Endothelial cell of umbilical vein (primary cell): Measurements from ENCODE around the gene LRRC73. TPM values are rescaled to one million over a fixed set of nuclear protein-coding genes. Genes with fewer than 3 reads are reported as not detected.

Experiments used
- BruUV-seq: library from RNA; stranded (reverse); fragments of 400-500 nt; replicated peaks from 2 replicates; lab custom pipeline; 2021; lab: Mats Ljungman, UMichigan
- CTCF ChIA-PET: fragments of 300-600, 350-600 bp; sonication (Branson Sonifier 250); formaldehyde crosslinking; loops from one replicate; lab custom pipeline; 2021; ENCODE audit warnings: antibody characterized with exemption, inconsistent platforms; lab: Charles Lee
- POLR2A ChIA-PET: fragments of 300-600, 350-600 bp; sonication (Branson Sonifier 250); formaldehyde crosslinking; loops from one replicate; lab custom pipeline; 2021; ENCODE audit warnings: antibody characterized with exemption, inconsistent platforms; lab: Charles Lee
- DNase-seq: peaks from one replicate; pipeline ENCODE4 v3.0.0-alpha.2; 2011; ENCODE audit warnings: low read depth, low spot score
- FAIRE-seq: peaks from 2 replicates; lab custom pipeline; 2011; peaks lifted over from hg19 to GRCh38; lab: Jason Lieb, UNC
- H2AFZ ChIP-seq: 2 replicates; pipeline ENCODE4 v1.6.0; 2012; ENCODE audit warnings: low read depth, low read length, control low read depth, inconsistent platforms
- H3K27ac ChIP-seq: 2 replicates; pipeline ENCODE4 v1.5.1; 2011; ENCODE audit warnings: low read depth, mild to moderate bottlenecking, control low read depth, low read length, moderate library complexity; ENCODE audit not compliant: insufficient read depth
- H3K27me3 ChIP-seq, 2 experiments: 2 replicates each; pipeline versions ENCODE4 v1.6.0 to v1.6.1; 2011; ENCODE audit warnings: low read length in 2 of 2, mixed read lengths in 1 of 2; ENCODE audit not compliant: control insufficient read depth in 2 of 2, insufficient read depth in 2 of 2
- H3K36me3 ChIP-seq, 2 experiments: 2 replicates in 1 of 2; 3 replicates in 1 of 2; pipeline ENCODE4 v1.5.1; 2011; ENCODE audit warnings: low read length in 2 of 2, mild to moderate bottlenecking in 1 of 2, moderate library complexity in 1 of 2; ENCODE audit not compliant: control insufficient read depth in 2 of 2, insufficient read depth in 2 of 2; ENCODE audit errors: extremely low read depth in 1 of 2
- H3K4me1 ChIP-seq: 3 replicates; pipeline ENCODE4 v1.5.1; 2011; ENCODE audit warnings: mild to moderate bottlenecking, low read length; ENCODE audit not compliant: control insufficient read depth, insufficient read depth; ENCODE audit errors: extremely low read depth
- H3K4me2 ChIP-seq: 2 replicates; pipeline ENCODE4 v1.6.1; 2011; ENCODE audit warnings: low read length, control low read depth, mixed read lengths; ENCODE audit not compliant: insufficient read depth
- H3K4me3 ChIP-seq, 3 experiments: fragments of 200-600 bp in 1 of 3; sonication (generic), shearing (Covaris generic) in 1 of 3; replicated peaks in 1 of 3; 2 replicates each; pipeline ENCODE4 v1.5.1; 2011 to 2016; ENCODE audit warnings: control low read depth in 3 of 3, low read length in 3 of 3, mild to moderate bottlenecking in 2 of 3, inconsistent platforms in 1 of 3, low read depth in 1 of 3, moderate library complexity in 1 of 3; ENCODE audit not compliant: insufficient read depth in 1 of 3
- H3K79me2 ChIP-seq: 2 replicates; pipeline ENCODE4 v1.6.0; 2012; ENCODE audit warnings: low read length, inconsistent platforms; ENCODE audit not compliant: control insufficient read depth, insufficient read depth
- H3K9ac ChIP-seq: replicated peaks from 2 replicates; pipeline ENCODE3; 2011; ENCODE audit warnings: low read length, control low read depth; ENCODE audit not compliant: insufficient read depth; ENCODE audit errors: extremely low read depth
- H3K9me1 ChIP-seq: replicated peaks from 3 replicates; pipeline ENCODE4 v1.6.0; 2011; ENCODE audit warnings: mild to moderate bottlenecking, low read length; ENCODE audit not compliant: control insufficient read depth, insufficient read depth; ENCODE audit errors: extremely low read depth
- H3K9me3 ChIP-seq: replicated peaks from 2 replicates; pipeline ENCODE4 v1.5.1; 2012; ENCODE audit warnings: low read length, inconsistent platforms; ENCODE audit not compliant: control insufficient read depth, insufficient read depth
- H4K20me1 ChIP-seq: replicated peaks from 2 replicates; pipeline ENCODE3; 2011; ENCODE audit warnings: mild to moderate bottlenecking, low read length; ENCODE audit not compliant: control insufficient read depth, insufficient read depth; ENCODE audit errors: extremely low read depth
- EZH2 ChIP-seq: IDR thresholded peaks from 2 replicates; pipeline ENCODE4 v1.6.1; 2012; ENCODE audit warnings: borderline replicate concordance, low read depth, mild to moderate bottlenecking, moderate library complexity, low read length, inconsistent platforms; ENCODE audit not compliant: severe bottlenecking
- FOS ChIP-seq: IDR thresholded peaks from 2 replicates; pipeline ENCODE4 v1.6.1; 2011; ENCODE audit warnings: mild to moderate bottlenecking, low read length, moderate library complexity, borderline replicate concordance; ENCODE audit not compliant: insufficient read depth
- JUN ChIP-seq: IDR thresholded peaks from 2 replicates; pipeline ENCODE4 v1.6.1; 2011; ENCODE audit warnings: borderline replicate concordance, low read depth; ENCODE audit not compliant: insufficient read length, insufficient read depth
- MYC ChIP-seq: IDR thresholded peaks from one replicate; pipeline ENCODE4 v1.6.1; 2011; ENCODE audit warnings: mild to moderate bottlenecking, low read depth, low read length
- POLR2AphosphoS5 ChIP-seq: IDR thresholded peaks from 2 replicates; pipeline ENCODE4 v1.6.1; 2012; ENCODE audit warnings: low read depth, mild to moderate bottlenecking, control low read depth, low read length, moderate library complexity; ENCODE audit not compliant: insufficient read depth
- dilution Hi-C: fragments of 300-500 bp; cut with MboI; formaldehyde crosslinking; loops from one replicate; pipeline ENCODE4 v1.15.0; 2019; ENCODE audit warnings: low sequenced_read_pairs; ENCODE audit not compliant: extremely low pct_ligation_motif_present
- intact Hi-C: fragments of 100-400 bp; cut with micrococcal nuclease; formaldehyde crosslinking; loops from one replicate; pipeline ENCODE4 v1.10.0; 2022
- polyA plus RNA-seq, 4 experiments: library from polyadenylated mRNA; depleted of rRNA in 3 of 4; stranded (reverse) in 3 of 4; unstranded in 1 of 4; fragments of >200 nt; gene quantifications; 2 replicates each; pipeline versions ENCODE4 v1.2.1 to v1.2.3, GENCODE V29; 2011 to 2012; ENCODE audit warnings: missing spikeins in 1 of 4
- total RNA-seq: library from RNA; stranded (reverse); gene quantifications from 2 replicates; pipeline ENCODE4 v1.2.3, GENCODE V29; 2021
- TF ChIP-seq, protein P1 (sequence below): IDR thresholded peaks from 2 replicates; pipeline ENCODE4 v1.6.1; 2011; ENCODE audit not compliant: insufficient read depth, insufficient read length
- TF ChIP-seq, protein P2 (sequence below), 2 donors: IDR thresholded peaks; 1 replicate in 1 of 2; 2 replicates in 1 of 2; pipeline ENCODE4 v1.5.1; 2011; ENCODE audit warnings: low read length in 2 of 2, mild to moderate bottlenecking in 2 of 2, moderate library complexity in 2 of 2, control low read depth in 1 of 2, inconsistent platforms in 1 of 2, low read depth in 1 of 2; ENCODE audit not compliant: insufficient read depth in 1 of 2; ENCODE audit errors: extremely low read depth in 1 of 2

The LRRC73 gene
- total and polyA plus RNA-seq, 2 donors (not counting 3 experiments of a cell fraction or from before 2014, with no cell fraction given), result 0.11 to 0.58 TPM

DNA sequence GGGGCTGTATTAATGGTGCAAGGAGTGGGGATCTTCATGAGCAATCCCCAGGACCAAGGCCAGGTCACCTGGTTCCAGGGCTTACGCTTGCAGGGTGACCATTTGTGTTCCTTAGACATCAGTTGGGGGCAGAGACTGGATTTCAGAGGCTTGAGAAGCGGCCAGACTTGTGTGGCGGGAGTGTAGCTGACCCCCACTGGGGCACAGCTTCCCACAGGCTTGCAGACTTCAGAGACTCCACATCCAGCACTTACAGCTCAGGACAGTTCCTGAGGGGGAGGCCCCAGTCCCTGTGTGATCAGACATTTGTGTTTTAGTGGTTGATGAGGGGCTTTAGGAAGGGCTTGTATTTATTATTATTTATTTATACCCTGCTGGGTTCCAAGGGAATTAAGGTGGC is 17.5 kb downstream of the LRRC73 start:
- no peak for DNase-seq
- H2AFZ ChIP-seq, result no peak overlapping the region
- no peak overlapping the region for H3K9ac ChIP-seq
- H3K27ac ChIP-seq, result no peak overlapping the region
- H4K20me1 ChIP-seq, result no peaks in the 10 kb centered on the region
- no peak overlapping the region for H3K4me3 ChIP-seq
- no peaks in the 10 kb centered on the region for H3K27me3 ChIP-seq
- H3K4me2 ChIP-seq, result no peak overlapping the region
- peaks cover 0 to 5% of the 10 kb centered on the region in 2 experiments for H3K36me3 ChIP-seq
- TF ChIP-seq JUN, result no peak
- TF ChIP-seq MYC, result no peak
- no peak for TF ChIP-seq POLR2AphosphoS5
- TF ChIP-seq, protein P1, sequence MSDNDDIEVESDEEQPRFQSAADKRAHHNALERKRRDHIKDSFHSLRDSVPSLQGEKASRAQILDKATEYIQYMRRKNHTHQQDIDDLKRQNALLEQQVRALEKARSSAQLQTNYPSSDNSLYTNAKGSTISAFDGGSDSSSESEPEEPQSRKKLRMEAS, result no peak
- TF ChIP-seq, protein P2, sequence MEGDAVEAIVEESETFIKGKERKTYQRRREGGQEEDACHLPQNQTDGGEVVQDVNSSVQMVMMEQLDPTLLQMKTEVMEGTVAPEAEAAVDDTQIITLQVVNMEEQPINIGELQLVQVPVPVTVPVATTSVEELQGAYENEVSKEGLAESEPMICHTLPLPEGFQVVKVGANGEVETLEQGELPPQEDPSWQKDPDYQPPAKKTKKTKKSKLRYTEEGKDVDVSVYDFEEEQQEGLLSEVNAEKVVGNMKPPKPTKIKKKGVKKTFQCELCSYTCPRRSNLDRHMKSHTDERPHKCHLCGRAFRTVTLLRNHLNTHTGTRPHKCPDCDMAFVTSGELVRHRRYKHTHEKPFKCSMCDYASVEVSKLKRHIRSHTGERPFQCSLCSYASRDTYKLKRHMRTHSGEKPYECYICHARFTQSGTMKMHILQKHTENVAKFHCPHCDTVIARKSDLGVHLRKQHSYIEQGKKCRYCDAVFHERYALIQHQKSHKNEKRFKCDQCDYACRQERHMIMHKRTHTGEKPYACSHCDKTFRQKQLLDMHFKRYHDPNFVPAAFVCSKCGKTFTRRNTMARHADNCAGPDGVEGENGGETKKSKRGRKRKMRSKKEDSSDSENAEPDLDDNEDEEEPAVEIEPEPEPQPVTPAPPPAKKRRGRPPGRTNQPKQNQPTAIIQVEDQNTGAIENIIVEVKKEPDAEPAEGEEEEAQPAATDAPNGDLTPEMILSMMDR (IDR thresholded peaks at IDR 0.05; ENCODE audit: extremely low read depth in 1 of 2, insufficient read depth in 1 of 2, low read depth in 1 of 2, low read length in 2 of 2), result no peak
- no peak for TF ChIP-seq EZH2
- TF ChIP-seq FOS, result no peak
- dilution Hi-C loops, result no loop called here
- H3K9me1 ChIP-seq, result no peaks in the 10 kb centered on the region
- ChIA-PET POLR2A (interaction anchor here (1.3 kb wide), 1 partner anchor 15 kb away, joined by 4 read pairs; the partner anchor contains the start of gene TJAP1), CTCF (interaction anchor here (0.7 to 19.0 kb wide), 6 partner anchors 10 to 264 kb away, joined by 3 to 289 read pairs (median 6); partner anchors contain the start of genes ABCC10, DLK2, DNPH1 and LRRC73)
- no peaks in the 10 kb centered on the region for H3K9me3 ChIP-seq
- peaks cover 12% of the 10 kb centered on the region for H3K4me1 ChIP-seq
- no peak for FAIRE-seq
- H3K79me2 ChIP-seq, result no peaks in the 10 kb centered on the region
- intact Hi-C loops, result no loop called here
- no TSS peak for BruUV-seq
